ENCODE measurements around the gene RAPGEFL1. TPM values are rescaled to one million over a fixed set of nuclear protein-coding genes. Genes with fewer than 3 reads are reported as not detected.

Gene RAPGEFL1
- total and polyA plus RNA-seq, 2 donors (not counting 1 experiment from before 2014, with no cell fraction given): 1.2 to 1.6 TPM

DNA sequence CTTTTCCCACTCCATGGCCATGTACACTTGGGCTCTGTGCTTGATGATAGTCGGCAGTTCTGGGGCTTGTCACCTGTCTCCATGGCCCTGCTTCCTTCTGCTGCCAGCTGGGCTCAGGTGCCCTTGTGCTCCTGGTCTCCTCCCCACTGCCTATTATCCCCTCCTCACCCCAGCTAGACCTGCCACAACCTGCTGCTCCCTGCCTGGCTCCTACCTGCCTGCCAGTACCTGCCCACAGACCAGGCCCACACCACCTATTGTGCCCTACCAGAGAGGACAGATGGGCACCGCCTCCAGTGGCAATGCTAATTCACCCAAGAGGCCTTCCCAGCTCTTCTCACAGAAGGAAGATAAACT is 538 bp upstream of the RAPGEFL1 start:
- peaks cover 12% of the 10 kb centered on the region for H3K4me1 ChIP-seq (ENCODE audit: control insufficient read depth, extremely low read depth, insufficient read depth, low read length)
- H3K27ac ChIP-seq (ENCODE audit: insufficient read depth, low read length): no peak overlapping the region
- no peak overlapping the region for H3K4me2 ChIP-seq (ENCODE audit: extremely low read depth, insufficient read depth, low read length)
- no peaks in the 10 kb centered on the region for H3K27me3 ChIP-seq (ENCODE audit: control insufficient read depth, insufficient read depth, low read length)
- H3K9ac ChIP-seq (ENCODE audit: insufficient read depth, low read length): no peak overlapping the region
- H3K4me3 ChIP-seq (replicated peaks in 1 of 4; ENCODE audit: control extremely low read depth in 1 of 4, insufficient read depth in 1 of 4, low read depth in 3 of 4, low read length in 4 of 4): no peak overlapping the region
- H2AFZ ChIP-seq (ENCODE audit: low read length): no peak overlapping the region
- no peaks in the 10 kb centered on the region for H4K20me1 ChIP-seq (ENCODE audit: control insufficient read depth, extremely low read depth, insufficient read depth, low read length)
- no peaks in the 10 kb centered on the region for H3K9me3 ChIP-seq (ENCODE audit: control insufficient read depth, insufficient read depth, low read depth, low read length)
- DNase-seq (ENCODE audit: low read depth in 2 of 2): no peak
- TF ChIP-seq EZH2 (IDR thresholded peaks at IDR 0.05; ENCODE audit: low read length, missing control alignments) (no peak), CTCF (conservative IDR thresholded peaks at IDR 0.05 in 1 of 2, IDR thresholded peaks at IDR 0.05 in 1 of 2; ENCODE audit: low read depth in 1 of 2, low read length in 2 of 2) (no peak)
- H3K36me3 ChIP-seq (ENCODE audit: control insufficient read depth, insufficient read depth, low read length): peaks cover 4% of the 10 kb centered on the region
- H3K79me2 ChIP-seq (ENCODE audit: control insufficient read depth, insufficient read depth, low read length): no peaks in the 10 kb centered on the region

GRCh38 chr17:40178021-40178601 is 841 bp downstream of the RAPGEFL1 start:
- Histone ChIP-seq H2AFZ (ENCODE audit: low read length) (no peak overlapping the region), H3K27me3 (ENCODE audit: control insufficient read depth, insufficient read depth, low read length) (no peaks in the 10 kb centered on the region), H3K36me3 (ENCODE audit: control insufficient read depth, insufficient read depth, low read length) (peaks cover 4% of the 10 kb centered on the region), H3K4me1 (ENCODE audit: control insufficient read depth, extremely low read depth, insufficient read depth, low read length) (peaks cover 12% of the 10 kb centered on the region), H3K27ac (ENCODE audit: insufficient read depth, low read length) (no peak overlapping the region), H3K4me3 (replicated peaks in 1 of 4; ENCODE audit: control extremely low read depth in 1 of 4, insufficient read depth in 1 of 4, low read depth in 3 of 4, low read length in 4 of 4) (no peak overlapping the region), H4K20me1 (ENCODE audit: control insufficient read depth, extremely low read depth, insufficient read depth, low read length) (no peaks in the 10 kb centered on the region), H3K79me2 (ENCODE audit: control insufficient read depth, insufficient read depth, low read length) (no peaks in the 10 kb centered on the region), H3K9me3 (ENCODE audit: control insufficient read depth, insufficient read depth, low read depth, low read length) (no peaks in the 10 kb centered on the region), H3K9ac (ENCODE audit: insufficient read depth, low read length) (no peak overlapping the region), H3K4me2 (ENCODE audit: extremely low read depth, insufficient read depth, low read length) (no peak overlapping the region)
- TF ChIP-seq CTCF (conservative IDR thresholded peaks at IDR 0.05 in 1 of 2, IDR thresholded peaks at IDR 0.05 in 1 of 2; ENCODE audit: low read depth in 1 of 2, low read length in 2 of 2) (no peak), EZH2 (IDR thresholded peaks at IDR 0.05; ENCODE audit: low read length, missing control alignments) (no peak)
- no peak for DNase-seq (ENCODE audit: low read depth in 2 of 2)

DNA sequence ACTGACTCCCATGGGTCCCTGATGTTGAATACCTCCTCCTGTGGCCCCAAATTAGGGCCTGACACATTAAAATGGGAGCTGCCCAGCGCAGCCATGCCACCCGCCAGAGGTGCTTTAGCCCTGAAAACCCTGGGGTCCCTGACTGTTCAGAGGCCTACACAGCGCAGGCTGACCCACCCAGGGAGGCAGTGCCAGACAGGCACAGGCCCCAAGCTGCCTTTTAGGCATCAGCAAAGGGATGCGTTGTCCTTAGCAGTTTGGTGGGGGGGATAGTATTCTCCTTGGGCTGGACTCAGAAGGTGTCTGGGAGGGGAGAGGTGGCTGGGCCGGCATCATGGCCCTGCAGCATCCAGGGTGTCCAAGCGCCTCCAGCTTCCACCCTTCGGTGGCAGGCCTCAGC is 1.4 kb downstream of the RAPGEFL1 start:
- no peak overlapping the region for H3K4me3 ChIP-seq (replicated peaks in 1 of 4; ENCODE audit: control extremely low read depth in 1 of 4, insufficient read depth in 1 of 4, low read depth in 3 of 4, low read length in 4 of 4)
- H3K4me1 ChIP-seq (ENCODE audit: control insufficient read depth, extremely low read depth, insufficient read depth, low read length): peaks cover 12% of the 10 kb centered on the region
- no peaks in the 10 kb centered on the region for H3K27me3 ChIP-seq (ENCODE audit: control insufficient read depth, insufficient read depth, low read length)
- no peak for TF ChIP-seq CTCF (conservative IDR thresholded peaks at IDR 0.05 in 1 of 2, IDR thresholded peaks at IDR 0.05 in 1 of 2; ENCODE audit: low read depth in 1 of 2, low read length in 2 of 2)
- no peaks in the 10 kb centered on the region for H3K79me2 ChIP-seq (ENCODE audit: control insufficient read depth, insufficient read depth, low read length)
- H4K20me1 ChIP-seq (ENCODE audit: control insufficient read depth, extremely low read depth, insufficient read depth, low read length): no peaks in the 10 kb centered on the region
- DNase-seq (ENCODE audit: low read depth in 2 of 2): no peak
- H3K9me3 ChIP-seq (ENCODE audit: control insufficient read depth, insufficient read depth, low read depth, low read length): no peaks in the 10 kb centered on the region
- no peak overlapping the region for H3K4me2 ChIP-seq (ENCODE audit: extremely low read depth, insufficient read depth, low read length)
- H2AFZ ChIP-seq (ENCODE audit: low read length): no peak overlapping the region
- H3K27ac ChIP-seq (ENCODE audit: insufficient read depth, low read length): no peak overlapping the region
- no peak overlapping the region for H3K9ac ChIP-seq (ENCODE audit: insufficient read depth, low read length)
- H3K36me3 ChIP-seq (ENCODE audit: control insufficient read depth, insufficient read depth, low read length): peaks cover 4% of the 10 kb centered on the region
